WERI-Rb-1 (cell line): Measurements from ENCODE around the gene PLPP1.

Source experiments
- DNase-seq: peaks from one replicate; pipeline ENCODE4 v3.0.0-alpha.2; 2020
- H3K27ac ChIP-seq: fragments of 250-450 bp; sonication (Bioruptor Pico); 2 replicates; pipeline ENCODE4 v1.5.1; 2020; ENCODE audit warnings: mild to moderate bottlenecking, moderate library complexity
- H3K27me3 ChIP-seq: fragments of 250-450 bp; sonication (Bioruptor Pico); 2 replicates; pipeline ENCODE4 v1.5.1; 2021; ENCODE audit warnings: mild to moderate bottlenecking, low read depth, moderate library complexity; ENCODE audit not compliant: insufficient read depth, severe bottlenecking
- H3K36me3 ChIP-seq: fragments of 250-450 bp; sonication (Bioruptor Pico); 2 replicates; pipeline ENCODE4 v1.5.1; 2020; ENCODE audit warnings: mild to moderate bottlenecking, moderate library complexity
- H3K4me3 ChIP-seq: 2 replicates; pipeline ENCODE4 v1.5.1; 2011; ENCODE audit warnings: low read depth, mild to moderate bottlenecking, control low read depth, low read length
- H3K9me3 ChIP-seq: fragments of 250-450 bp; sonication (Bioruptor Pico); 2 replicates; pipeline ENCODE4 v1.5.1; 2021; ENCODE audit warnings: mild to moderate bottlenecking, moderate library complexity; ENCODE audit not compliant: severe bottlenecking
- TF ChIP-seq, protein P1 (sequence below): IDR thresholded peaks from 2 replicates; pipeline ENCODE4 v1.5.1; 2011; ENCODE audit warnings: low read depth, mild to moderate bottlenecking, control low read depth, inconsistent platforms, low read length

Gene PLPP1

DNA sequence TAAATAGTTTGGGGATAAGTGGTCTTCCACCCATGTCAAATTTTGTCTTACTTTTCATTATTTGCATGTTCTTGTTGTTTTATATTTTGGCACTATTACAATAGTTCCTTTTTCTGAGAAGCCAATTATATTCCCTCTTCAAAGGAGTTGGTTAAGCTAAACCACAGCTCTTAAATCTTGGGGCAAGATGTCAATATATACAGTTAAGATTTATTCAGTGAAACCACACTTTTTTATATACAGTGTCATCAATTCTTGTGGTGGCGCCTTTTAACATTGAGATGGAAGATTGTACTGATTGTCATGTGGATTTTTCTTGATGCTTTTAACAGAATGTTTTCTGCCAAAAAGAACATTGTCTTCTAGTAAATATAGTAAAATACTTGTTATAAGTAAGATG, 122.9 kb downstream of the PLPP1 start:
- Histone ChIP-seq H3K27ac (no peak overlapping the region), H3K9me3 (no peaks in the 10 kb centered on the region), H3K4me3 (no peak overlapping the region), H3K36me3 (peaks cover 36% of the 10 kb centered on the region), H3K27me3 (no peaks in the 10 kb centered on the region)
- TF ChIP-seq, protein P1, sequence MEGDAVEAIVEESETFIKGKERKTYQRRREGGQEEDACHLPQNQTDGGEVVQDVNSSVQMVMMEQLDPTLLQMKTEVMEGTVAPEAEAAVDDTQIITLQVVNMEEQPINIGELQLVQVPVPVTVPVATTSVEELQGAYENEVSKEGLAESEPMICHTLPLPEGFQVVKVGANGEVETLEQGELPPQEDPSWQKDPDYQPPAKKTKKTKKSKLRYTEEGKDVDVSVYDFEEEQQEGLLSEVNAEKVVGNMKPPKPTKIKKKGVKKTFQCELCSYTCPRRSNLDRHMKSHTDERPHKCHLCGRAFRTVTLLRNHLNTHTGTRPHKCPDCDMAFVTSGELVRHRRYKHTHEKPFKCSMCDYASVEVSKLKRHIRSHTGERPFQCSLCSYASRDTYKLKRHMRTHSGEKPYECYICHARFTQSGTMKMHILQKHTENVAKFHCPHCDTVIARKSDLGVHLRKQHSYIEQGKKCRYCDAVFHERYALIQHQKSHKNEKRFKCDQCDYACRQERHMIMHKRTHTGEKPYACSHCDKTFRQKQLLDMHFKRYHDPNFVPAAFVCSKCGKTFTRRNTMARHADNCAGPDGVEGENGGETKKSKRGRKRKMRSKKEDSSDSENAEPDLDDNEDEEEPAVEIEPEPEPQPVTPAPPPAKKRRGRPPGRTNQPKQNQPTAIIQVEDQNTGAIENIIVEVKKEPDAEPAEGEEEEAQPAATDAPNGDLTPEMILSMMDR = no peak
- no peak for DNase-seq

DNA sequence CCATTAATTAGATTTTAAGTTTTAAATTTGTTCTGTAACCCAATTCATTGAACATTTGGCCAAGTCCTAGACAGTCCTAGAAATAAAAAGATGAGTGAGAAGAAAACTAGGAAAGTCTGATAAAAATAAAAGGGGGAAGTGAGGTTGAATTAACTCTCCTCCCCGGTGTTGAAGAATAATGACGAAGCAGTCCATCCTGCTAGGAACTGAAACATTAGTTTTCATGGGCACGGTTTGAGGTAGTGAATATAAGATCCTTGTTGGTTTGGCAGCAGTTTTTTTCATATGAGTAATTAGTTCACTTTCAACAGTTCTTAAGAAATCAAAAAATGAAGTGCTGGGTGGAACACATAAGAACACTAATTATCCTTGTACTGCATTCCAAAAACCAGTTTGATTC, 123.9 kb downstream of the PLPP1 start:
- Histone ChIP-seq H3K27ac (no peak overlapping the region), H3K36me3 (peaks cover 46% of the 10 kb centered on the region)

DNA sequence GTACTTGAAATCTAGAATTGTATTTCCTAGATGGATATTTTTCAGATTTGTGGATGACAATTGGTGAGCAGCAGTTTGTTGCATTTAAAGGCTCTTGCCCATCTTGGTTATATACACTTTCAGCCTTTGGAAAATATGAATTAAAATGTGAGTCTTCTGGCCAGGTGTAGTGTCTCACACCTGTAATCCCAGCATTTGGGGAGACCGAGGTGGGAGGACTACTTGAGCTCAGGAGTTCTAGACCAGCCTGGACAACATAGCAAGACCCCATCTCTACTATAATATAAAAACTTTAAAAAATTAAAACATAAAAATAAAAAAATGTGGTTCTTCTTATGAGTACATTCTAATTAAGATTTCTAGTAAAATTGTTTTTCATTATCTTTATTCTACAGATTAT, 125.0 kb downstream of the PLPP1 start:
- TF ChIP-seq, protein P1 = no peak
- peaks cover 56% of the 10 kb centered on the region for H3K36me3 ChIP-seq
- H3K9me3 ChIP-seq = no peaks in the 10 kb centered on the region
- no peak for DNase-seq
- H3K27ac ChIP-seq = no peak overlapping the region
- no peak overlapping the region for H3K4me3 ChIP-seq
- H3K27me3 ChIP-seq = no peaks in the 10 kb centered on the region

More for the DNA sequence above, 123.9 kb downstream of the PLPP1 start:
- Histone ChIP-seq H3K27me3 (no peaks in the 10 kb centered on the region), H3K4me3 (no peak overlapping the region), H3K9me3 (no peaks in the 10 kb centered on the region)
- no peak for DNase-seq
- TF ChIP-seq, protein P1 = no peak

DNA sequence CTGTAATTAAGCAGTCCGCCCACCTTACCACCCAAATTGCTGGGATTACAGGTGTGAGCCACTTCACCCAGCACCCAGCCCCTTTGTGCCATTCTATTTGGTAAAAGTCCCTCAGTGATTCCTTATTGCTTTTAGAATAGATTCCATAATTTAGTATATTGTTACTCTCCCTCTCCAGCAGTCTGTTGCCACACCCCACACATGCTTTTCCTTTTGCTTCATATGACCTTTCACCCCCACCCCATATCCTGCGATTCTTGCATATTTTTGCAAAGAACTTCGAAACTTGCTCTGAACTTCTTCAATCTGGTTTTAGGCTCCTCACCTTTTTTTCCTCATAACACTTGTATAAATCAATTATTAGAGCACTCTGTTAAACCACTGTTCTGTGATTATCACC, 126.8 kb downstream of the PLPP1 start:
- DNase-seq = no peak
- TF ChIP-seq, protein P1 = no peak
- H3K4me3 ChIP-seq = no peak overlapping the region
- no peaks in the 10 kb centered on the region for H3K9me3 ChIP-seq
- no peak overlapping the region for H3K27ac ChIP-seq
- H3K27me3 ChIP-seq = no peaks in the 10 kb centered on the region
- H3K36me3 ChIP-seq = peaks cover 59% of the 10 kb centered on the region

DNA sequence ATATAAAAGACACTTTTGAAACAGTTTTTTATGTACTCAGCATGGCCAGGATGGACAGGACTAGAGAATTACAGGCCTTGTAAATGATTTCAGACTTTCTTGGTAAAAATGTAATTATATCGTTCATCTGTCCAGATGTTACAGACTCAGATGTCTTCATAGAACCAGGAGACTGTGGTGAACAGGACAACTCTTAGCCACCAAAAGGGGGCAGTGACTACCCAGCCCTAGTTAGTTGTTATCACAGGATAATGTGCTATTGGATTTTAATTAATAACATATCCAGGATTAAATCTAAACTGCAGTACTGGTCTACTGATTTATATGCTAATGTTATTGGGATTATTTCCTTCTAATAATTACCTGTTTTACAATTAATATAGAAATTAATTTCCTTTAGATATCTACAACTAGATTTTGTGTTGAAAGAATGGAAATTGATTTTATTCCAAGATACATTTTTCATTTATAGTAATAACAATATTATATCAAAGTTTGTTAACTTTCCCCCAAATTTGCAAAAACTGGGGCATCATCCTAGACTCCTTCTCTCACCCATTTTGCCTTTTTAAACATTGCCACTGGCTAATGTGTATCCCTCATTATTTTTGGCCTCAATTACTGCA, 127.6 kb downstream of the PLPP1 start:
- Histone ChIP-seq H3K27ac (no peak overlapping the region), H3K9me3 (no peaks in the 10 kb centered on the region), H3K4me3 (no peak overlapping the region), H3K27me3 (no peaks in the 10 kb centered on the region), H3K36me3 (peaks cover 55% of the 10 kb centered on the region)
- no peak for DNase-seq
- TF ChIP-seq, protein P1 = peak; percentile 56

DNA sequence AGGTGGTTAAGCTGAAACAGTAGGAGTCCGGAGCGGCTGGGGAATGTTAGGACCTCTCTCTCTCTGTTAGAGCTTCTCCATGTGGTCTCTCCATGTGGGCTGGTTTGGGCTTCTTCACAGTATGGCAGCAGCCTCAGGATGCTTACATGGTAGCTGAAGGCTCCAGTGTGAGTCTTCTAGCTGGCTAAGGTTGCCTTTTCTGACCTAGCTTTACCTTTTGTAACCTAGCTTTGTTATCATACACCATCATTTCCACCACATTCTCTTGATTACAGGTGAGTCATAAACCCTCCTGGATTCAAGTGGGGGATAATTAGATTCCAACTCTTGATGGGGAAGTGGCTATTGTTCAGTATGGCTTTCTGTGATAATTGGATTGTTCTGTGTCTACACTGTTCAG, 128.5 kb downstream of the PLPP1 start:
- Histone ChIP-seq H3K4me3 (no peak overlapping the region), H3K27me3 (no peaks in the 10 kb centered on the region), H3K9me3 (no peaks in the 10 kb centered on the region), H3K27ac (no peak overlapping the region), H3K36me3 (peaks cover 53% of the 10 kb centered on the region)
- TF ChIP-seq, protein P1 = no peak
- DNase-seq = no peak
